Gastroesophageal sphincter (tissue), 4 donors: ENCODE data around the gene ADARB1. TPM values are rescaled to one million over a fixed set of nuclear protein-coding genes. Genes with fewer than 3 reads are reported as not detected.

Source experiments
- ATAC-seq: fragments of 150-250 bp; one replicate; pipeline ENCODE4 v1.9.1; 2016; ENCODE audit warnings: mild to moderate bottlenecking, moderate library complexity
- H3K27ac ChIP-seq, 4 donors: fragments of 200-600 bp; sonication (generic) in 3 of 4; 1 replicate in 3 of 4; 2 replicates in 1 of 4; pipeline ENCODE4 v1.5.1; 2016 to 2019
- H3K27me3 ChIP-seq: fragments of 200-600 bp; sonication (generic); one replicate; pipeline ENCODE4 v1.5.1; 2019
- H3K36me3 ChIP-seq, 2 donors: fragments of 200-600 bp; sonication (generic); one replicate each; pipeline ENCODE4 v1.5.1; 2019; ENCODE audit warnings: control low read depth in 1 of 2
- H3K4me1 ChIP-seq, 3 donors: fragments of 200-600 bp; sonication (generic); 1 replicate in 2 of 3; 2 replicates in 1 of 3; pipeline ENCODE4 v1.5.1; 2016 to 2019; ENCODE audit warnings: control low read depth in 2 of 3
- H3K4me3 ChIP-seq, 2 donors: fragments of 200-600 bp; sonication (generic); one replicate each; pipeline ENCODE4 v1.5.1; 2019; ENCODE audit warnings: mild to moderate bottlenecking in 1 of 2, moderate library complexity in 1 of 2
- H3K9me3 ChIP-seq, 3 donors: fragments of 200-600 bp; sonication (generic); one replicate each; pipeline ENCODE4 v1.5.1; 2017 to 2019; ENCODE audit warnings: control low read depth in 2 of 3
- CTCF ChIP-seq, 4 experiments: fragments of 200-600 bp in 2 of 4; fragments of 450-650 bp in 2 of 4; sonication (generic) in 1 of 4; IDR thresholded peaks; one replicate each; pipeline ENCODE4 v1.5.1; 2017 to 2019; ENCODE audit warnings: antibody characterized with exemption in 4 of 4, mild to moderate bottlenecking in 2 of 4, moderate library complexity in 2 of 4
- EP300 ChIP-seq: sonication (generic); formaldehyde crosslinking; IDR thresholded peaks from one replicate; pipeline ENCODE4 v1.6.1; 2017; ENCODE audit warnings: antibody characterized with exemption, mild to moderate bottlenecking
- POLR2A ChIP-seq, 2 donors: fragments of 450-650 bp; IDR thresholded peaks; one replicate each; pipeline ENCODE4 v1.6.1; 2017; ENCODE audit warnings: antibody characterized with exemption in 2 of 2, mild to moderate bottlenecking in 2 of 2, moderate library complexity in 1 of 2
- POLR2AphosphoS5 ChIP-seq: sonication (generic); formaldehyde crosslinking; IDR thresholded peaks from one replicate; pipeline ENCODE4 v1.6.1; 2017; ENCODE audit warnings: antibody characterized with exemption
- whole genome bisulfite sequencing, 2 donors: methylation state at CpG; one replicate each; pipeline ENCODE4 v1.1.5; 2018; ENCODE audit warnings: low coverage in 1 of 2; 5-methylcytosine and 5-hydroxymethylcytosine counted together
- total RNA-seq, 4 donors: library from RNA; depleted of rRNA; stranded (reverse); fragments of >200 nt; gene quantifications; one replicate each; pipeline ENCODE4 v1.1.0, GENCODE V29; 2016

The ADARB1 gene
- total RNA-seq, 4 donors from 2014 or later = 136 to 228 (median 181) TPM

- Histone ChIP-seq H3K36me3 (peaks cover 0 to 43% of the 10 kb centered on the region in 2 donors), H3K4me1 (peaks cover 7 to 32% (median 8%) of the 10 kb centered on the region in 3 donors), H3K9me3 (no peaks in the 10 kb centered on the region), H3K4me3 (no peak overlapping the region), H3K27me3 (no peaks in the 10 kb centered on the region), H3K27ac (no peak overlapping the region)
- no peak for ATAC-seq
- TF ChIP-seq CTCF (IDR thresholded peaks at IDR 0.05) (no peak), POLR2A (IDR thresholded peaks at IDR 0.05) (no peak), POLR2AphosphoS5 (no peak), EP300 (no peak)
- WGBS, 2 donors = 88 to 96% methylated on average over 3 to 6 of the region's 10 CpGs
These were observed 98.0 kb downstream of the ADARB1 start for GRCh38 chr21:45172420-45172819.

- Histone ChIP-seq H3K4me3 (no peak overlapping the region), H3K27me3 (no peaks in the 10 kb centered on the region), H3K36me3 (peaks cover 0 to 74% of the 10 kb centered on the region in 2 donors), H3K9me3 (no peaks in the 10 kb centered on the region), H3K4me1 (peaks cover 0 to 4% (median 0%) of the 10 kb centered on the region in 3 donors), H3K27ac (no peak overlapping the region)
- TF ChIP-seq EP300 (no peak), POLR2A (IDR thresholded peaks at IDR 0.05) (no peak), POLR2AphosphoS5 (no peak), CTCF (IDR thresholded peaks at IDR 0.05) (no peak)
- WGBS, 2 donors = 74 to 94% methylated on average over 4 of the region's 12 CpGs
- no peak for ATAC-seq
These were observed 101.1 kb downstream of the ADARB1 start for GRCh38 chr21:45175326-45176095.

GRCh38 chr21:45176141-45176540 lies 101.8 kb downstream of the ADARB1 start:
- no peak for ATAC-seq
- Histone ChIP-seq H3K4me1 (peaks cover 0 to 1% (median 0%) of the 10 kb centered on the region in 3 donors), H3K4me3 (no peak overlapping the region), H3K27me3 (no peaks in the 10 kb centered on the region), H3K9me3 (no peaks in the 10 kb centered on the region), H3K36me3 (peaks cover 0 to 78% of the 10 kb centered on the region in 2 donors), H3K27ac (no peak overlapping the region)
- 91 to 98% methylated on average over 8 to 14 of the region's 16 CpGs for WGBS, 2 donors
- no peak for TF ChIP-seq EP300
- no peak for TF ChIP-seq CTCF (IDR thresholded peaks at IDR 0.05)
- no peak for TF ChIP-seq POLR2A (IDR thresholded peaks at IDR 0.05)
- TF ChIP-seq POLR2AphosphoS5 = no peak

GRCh38 chr21:45177039-45177438 lies 102.7 kb downstream of the ADARB1 start:
- WGBS, 2 donors = 98 to 100% methylated on average over 2 to 4 of the region's 6 CpGs
- Histone ChIP-seq H3K9me3 (no peaks in the 10 kb centered on the region), H3K4me1 (no peaks in the 10 kb centered on the region), H3K27me3 (no peaks in the 10 kb centered on the region), H3K4me3 (no peak overlapping the region), H3K36me3 (peaks cover 0 to 79% of the 10 kb centered on the region in 2 donors), H3K27ac (no peak overlapping the region)
- TF ChIP-seq POLR2AphosphoS5 (no peak), POLR2A (IDR thresholded peaks at IDR 0.05) (no peak), EP300 (no peak), CTCF (IDR thresholded peaks at IDR 0.05) (no peak)
- no peak for ATAC-seq

GRCh38 chr21:45178070-45178608 lies 103.8 kb downstream of the ADARB1 start:
- 91 to 100% methylated on average over 4 to 5 of the region's 12 CpGs for WGBS, 2 donors
- no peaks in the 10 kb centered on the region for H3K4me1 ChIP-seq
- H3K27me3 ChIP-seq = no peaks in the 10 kb centered on the region
- no peak overlapping the region for H3K27ac ChIP-seq
- no peak overlapping the region for H3K4me3 ChIP-seq
- H3K36me3 ChIP-seq = peaks cover 0 to 79% of the 10 kb centered on the region in 2 donors
- no peak for ATAC-seq
- no peak for TF ChIP-seq POLR2AphosphoS5
- TF ChIP-seq EP300 = no peak
- TF ChIP-seq CTCF (IDR thresholded peaks at IDR 0.05) = no peak
- no peak for TF ChIP-seq POLR2A (IDR thresholded peaks at IDR 0.05)
- no peaks in the 10 kb centered on the region for H3K9me3 ChIP-seq
